Activated naive CD4-positive, alpha-beta T cell treated with anti-CD3 and anti-CD28 coated beads, Interleukin-2, amount 10 ng/mL, durations not matched to agents 7 days and 5 days (primary cell): ENCODE data around the gene CHST8.

Source experiments
- CTCF ChIA-PET: fragments of 350-600 bp; sonication (Branson Sonifier 250); formaldehyde crosslinking; loops from one replicate; lab custom pipeline; 2021; ENCODE audit warnings: antibody characterized with exemption; lab: Charles Lee
- DNase-seq: peaks from one replicate; pipeline ENCODE4 v3.0.0-alpha.2; 2020
- H3K27ac Mint-ChIP-seq: one replicate; pipeline ENCODE4 v1.8.0; 2021; ENCODE audit warnings: mild to moderate bottlenecking, moderate library complexity, mixed read lengths
- H3K27me3 Mint-ChIP-seq: one replicate; pipeline ENCODE4 v1.8.0; 2021; ENCODE audit warnings: mild to moderate bottlenecking, mixed read lengths
- H3K36me3 Mint-ChIP-seq: one replicate; pipeline ENCODE4 v1.8.0; 2021; ENCODE audit warnings: mixed read lengths
- H3K4me1 Mint-ChIP-seq: one replicate; pipeline ENCODE4 v1.8.0; 2021; ENCODE audit warnings: mixed read lengths
- H3K4me3 Mint-ChIP-seq: one replicate; pipeline ENCODE4 v1.8.0; 2021; ENCODE audit warnings: mild to moderate bottlenecking, moderate library complexity, mixed read lengths
- H3K9me3 Mint-ChIP-seq: one replicate; pipeline ENCODE4 v1.8.0; 2021; ENCODE audit warnings: mixed read lengths

The CHST8 gene

DNA sequence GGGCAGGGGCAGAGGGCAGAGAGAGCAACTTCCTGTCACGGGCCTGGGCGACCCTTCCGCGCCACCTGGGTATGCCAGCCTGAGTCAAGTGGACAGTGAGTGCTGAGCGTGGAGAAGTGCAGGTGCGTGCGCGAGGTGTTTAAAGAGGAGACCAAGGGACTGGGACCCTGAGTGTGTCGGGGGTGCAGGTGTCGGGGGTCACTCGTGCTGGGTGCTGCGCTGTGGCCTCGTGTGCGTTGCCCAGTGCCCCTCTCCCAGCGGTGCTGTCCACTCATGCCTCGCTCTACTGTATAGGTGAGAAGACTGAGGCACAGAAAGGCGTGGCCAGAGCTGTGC, 156.0 kb downstream of the CHST8 start:
- CTCF ChIA-PET, result interaction anchor here (0.5 to 4.3 kb wide), 44 partner anchors 9 to 944 kb away, joined by 3 to 47 read pairs (median 4); partner anchors contain the start of gene PEPD
- no peak overlapping the region for H3K27ac Mint-ChIP-seq

DNA sequence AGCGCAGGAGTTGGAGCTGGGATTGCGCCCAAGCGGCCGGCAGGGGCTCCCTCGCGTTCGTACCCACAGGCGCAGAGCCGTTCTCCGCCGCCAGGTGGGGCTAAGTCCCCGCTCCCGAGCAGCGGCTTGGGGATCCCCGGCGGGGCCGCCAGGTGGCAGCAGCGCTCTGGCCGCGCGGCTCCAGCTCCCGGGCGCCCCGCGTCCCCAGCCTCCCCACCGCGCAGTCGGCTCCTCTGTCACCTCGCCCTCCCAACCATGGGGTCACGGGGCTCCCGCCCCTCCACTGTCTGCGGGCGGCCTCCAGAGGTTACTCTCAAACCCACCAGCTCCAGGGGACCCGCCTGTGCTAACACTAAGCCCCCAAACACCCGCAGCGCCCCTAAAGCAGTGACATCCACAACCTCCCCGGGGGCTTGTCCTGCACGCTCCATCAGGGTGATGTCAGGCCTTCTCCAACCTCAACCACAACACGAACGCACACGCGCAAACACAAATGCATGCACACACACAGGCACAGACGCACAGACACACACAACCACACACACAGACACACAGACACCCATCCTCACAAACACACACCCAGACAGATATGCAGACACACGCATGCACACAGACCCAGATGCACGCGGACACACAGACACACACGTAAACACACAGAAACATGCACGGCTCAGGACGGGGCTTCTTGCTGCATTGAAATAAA, 156.5 kb downstream of the CHST8 start:
- no peak overlapping the region for H3K27ac Mint-ChIP-seq
- peaks cover 31% of the 10 kb centered on the region for H3K27me3 Mint-ChIP-seq
- no peak overlapping the region for H3K4me3 Mint-ChIP-seq
- H3K4me1 Mint-ChIP-seq, result peaks cover 3% of the 10 kb centered on the region
- no peaks in the 10 kb centered on the region for H3K9me3 Mint-ChIP-seq
- peak; percentile 87 for DNase-seq
- CTCF ChIA-PET, result interaction anchor here (0.5 to 4.3 kb wide), 43 partner anchors 8 to 542 kb away, joined by 3 to 47 read pairs (median 4); partner anchors contain the start of gene PEPD
- H3K36me3 Mint-ChIP-seq, result no peaks in the 10 kb centered on the region

More for the DNA sequence above, 156.0 kb downstream of the CHST8 start:
- Mint-ChIP-seq H3K36me3 (no peaks in the 10 kb centered on the region), H3K4me1 (peaks cover 3% of the 10 kb centered on the region), H3K4me3 (no peak overlapping the region), H3K9me3 (no peaks in the 10 kb centered on the region), H3K27me3 (peaks cover 31% of the 10 kb centered on the region)
- DNase-seq, result no peak

DNA sequence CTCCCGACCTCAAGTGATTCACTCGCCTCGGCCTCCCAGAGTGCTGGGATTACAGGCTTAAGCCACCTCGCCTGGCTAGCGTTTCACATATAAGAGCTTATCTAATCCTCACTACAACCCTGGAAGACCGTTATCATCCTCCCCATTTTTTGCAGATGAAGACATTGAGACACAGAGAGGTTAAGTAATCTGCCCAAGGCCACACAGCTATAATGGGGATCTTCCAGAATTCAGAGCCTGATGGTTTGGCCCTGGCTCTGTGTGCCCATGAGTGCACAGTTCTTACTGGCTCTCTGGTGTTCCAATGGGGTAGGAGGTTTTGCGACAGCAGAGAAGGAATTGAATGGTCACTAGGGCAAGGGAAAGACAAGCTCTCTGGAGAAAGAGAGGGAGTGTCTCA, 158.1 kb downstream of the CHST8 start:
- H3K4me3 Mint-ChIP-seq, result no peak overlapping the region
- H3K4me1 Mint-ChIP-seq, result peaks cover 5% of the 10 kb centered on the region
- peaks cover 31% of the 10 kb centered on the region for H3K27me3 Mint-ChIP-seq
- no peak for DNase-seq
- CTCF ChIA-PET, result interaction anchor here (1.1 to 4.3 kb wide), 5 partner anchors 15 to 317 kb away, joined by 3 to 47 read pairs (median 5); no protein-coding TSS in a partner anchor
- H3K9me3 Mint-ChIP-seq, result no peaks in the 10 kb centered on the region
- H3K36me3 Mint-ChIP-seq, result no peaks in the 10 kb centered on the region
- no peak overlapping the region for H3K27ac Mint-ChIP-seq

DNA sequence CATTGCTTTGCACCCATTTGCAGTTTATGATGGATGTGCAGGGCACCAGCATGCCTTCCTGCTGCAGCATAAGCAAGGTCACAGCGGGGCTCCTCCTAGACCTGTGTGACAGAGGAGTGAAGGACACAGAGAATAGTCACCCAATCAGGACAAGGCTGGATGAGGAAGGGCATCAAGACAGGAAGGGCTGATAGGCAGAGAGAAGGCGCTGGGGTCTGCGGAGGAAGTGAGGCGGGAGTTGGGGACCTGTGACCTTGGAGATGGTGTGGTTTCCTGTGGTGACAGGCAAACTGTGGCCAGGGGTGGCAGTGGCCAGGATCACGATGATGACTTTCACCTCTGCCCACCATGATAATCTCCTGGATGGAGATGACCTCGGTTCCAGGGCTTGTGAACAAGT, 158.5 kb downstream of the CHST8 start:
- Mint-ChIP-seq H3K4me1 (peaks cover 9% of the 10 kb centered on the region), H3K27ac (no peak overlapping the region), H3K9me3 (no peaks in the 10 kb centered on the region), H3K4me3 (no peak overlapping the region), H3K27me3 (peaks cover 31% of the 10 kb centered on the region), H3K36me3 (no peaks in the 10 kb centered on the region)
- DNase-seq, result no peak
- CTCF ChIA-PET, result interaction anchor here (1.1 to 4.3 kb wide), 5 partner anchors 15 to 316 kb away, joined by 3 to 47 read pairs (median 5); no protein-coding TSS in a partner anchor

DNA sequence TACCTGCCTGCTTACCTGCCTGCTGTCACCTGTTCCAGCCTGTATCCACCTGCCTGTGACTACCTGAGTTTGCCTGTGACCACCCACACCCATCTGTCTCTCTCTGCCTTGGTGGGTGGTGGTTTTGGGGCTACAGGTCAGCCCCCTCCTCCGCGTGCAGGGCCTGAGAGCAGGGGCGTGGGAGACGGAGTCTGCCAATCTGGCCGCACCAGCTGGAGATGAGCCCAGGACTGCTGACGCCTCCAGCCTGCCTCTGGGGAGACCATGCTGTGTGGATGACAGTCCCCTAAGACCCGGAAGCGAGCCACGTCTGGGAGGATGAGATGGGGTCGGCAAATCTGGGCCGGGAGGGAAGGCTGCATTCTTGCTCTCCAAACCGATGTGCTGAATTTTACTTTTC, 159.0 kb downstream of the CHST8 start:
- DNase-seq, result no peak
- Mint-ChIP-seq H3K27me3 (peaks cover 32% of the 10 kb centered on the region), H3K9me3 (no peaks in the 10 kb centered on the region), H3K4me1 (peaks cover 14% of the 10 kb centered on the region), H3K36me3 (no peaks in the 10 kb centered on the region), H3K4me3 (no peak overlapping the region), H3K27ac (no peak overlapping the region)
- CTCF ChIA-PET, result interaction anchor here (1.8 kb wide), 1 partner anchor 14 kb away, joined by 5 read pairs; no protein-coding TSS in a partner anchor

DNA sequence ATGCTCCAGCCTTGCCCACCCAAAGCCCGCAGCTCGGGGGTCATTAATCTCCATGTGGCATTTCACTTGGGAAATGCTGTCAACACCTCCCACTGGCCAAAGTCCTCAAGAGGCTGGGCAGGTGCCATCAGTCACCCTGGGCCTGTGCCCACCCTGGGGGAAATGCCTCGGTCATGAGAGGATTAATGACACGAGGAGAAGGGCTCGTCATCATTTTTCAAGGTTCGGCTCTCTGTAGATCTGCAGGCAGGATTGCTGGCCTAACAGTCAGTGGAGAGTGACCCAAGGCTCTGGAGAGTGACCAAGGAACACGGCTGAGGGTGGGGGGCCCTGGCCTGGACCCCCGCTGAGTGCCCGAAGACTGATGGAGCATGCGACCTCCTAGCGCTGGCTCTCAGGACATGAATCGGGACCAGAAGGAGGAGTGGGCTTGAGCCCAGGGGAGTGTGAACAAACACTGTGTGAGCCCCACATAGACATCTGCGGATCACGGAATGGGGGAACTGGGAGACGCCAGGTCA, 159.7 kb downstream of the CHST8 start:
- H3K27me3 Mint-ChIP-seq, result peaks cover 40% of the 10 kb centered on the region
- H3K36me3 Mint-ChIP-seq, result no peaks in the 10 kb centered on the region
- peaks cover 17% of the 10 kb centered on the region for H3K4me1 Mint-ChIP-seq
- DNase-seq, result no peak
- H3K9me3 Mint-ChIP-seq, result no peaks in the 10 kb centered on the region
- no peak overlapping the region for H3K27ac Mint-ChIP-seq
- CTCF ChIA-PET, result no interaction called here
- no peak overlapping the region for H3K4me3 Mint-ChIP-seq

DNA sequence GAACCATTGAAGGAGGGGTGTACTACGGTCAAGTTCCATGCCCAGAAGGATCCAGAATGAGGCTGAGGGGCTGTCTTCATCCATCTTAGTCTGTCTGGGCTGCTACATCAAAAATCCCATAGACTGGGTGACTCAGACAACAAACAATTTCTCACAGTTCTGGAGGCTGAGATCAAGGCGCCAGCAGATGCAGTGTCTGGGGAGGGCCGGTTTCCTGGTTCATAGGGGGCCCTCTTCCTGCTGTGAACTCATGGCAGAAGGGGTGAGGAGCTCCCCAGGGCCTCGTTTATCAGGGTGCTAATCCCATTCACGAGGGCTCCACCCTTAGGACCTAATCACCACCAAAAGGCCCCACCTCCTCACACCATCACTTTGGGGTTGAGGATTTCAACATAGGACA, 160.2 kb downstream of the CHST8 start:
- peaks cover 17% of the 10 kb centered on the region for H3K4me1 Mint-ChIP-seq
- no peak for DNase-seq
- no peaks in the 10 kb centered on the region for H3K9me3 Mint-ChIP-seq
- H3K27me3 Mint-ChIP-seq, result peaks cover 45% of the 10 kb centered on the region
- H3K36me3 Mint-ChIP-seq, result no peaks in the 10 kb centered on the region
- CTCF ChIA-PET, result no interaction called here
- H3K4me3 Mint-ChIP-seq, result no peak overlapping the region
- H3K27ac Mint-ChIP-seq, result no peak overlapping the region

DNA sequence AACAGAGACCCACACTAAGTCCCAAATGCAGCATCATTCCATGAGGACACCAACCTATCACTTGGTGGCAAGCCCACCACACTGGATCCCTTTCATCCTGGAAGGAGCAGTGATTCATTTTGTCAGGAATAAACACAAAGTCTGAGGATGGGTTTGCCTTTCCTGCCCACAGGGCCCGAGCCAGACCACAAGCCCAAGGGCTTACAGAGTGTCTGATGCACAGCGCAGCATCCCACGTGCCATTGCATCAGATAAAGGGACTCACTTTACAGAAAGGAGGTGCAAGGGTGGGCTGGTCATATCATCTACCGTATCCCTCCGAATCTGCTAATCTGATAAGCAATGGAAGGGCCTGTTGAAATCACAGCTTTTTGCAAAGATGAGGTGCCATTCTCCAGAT, 162.7 kb downstream of the CHST8 start:
- Mint-ChIP-seq H3K4me1 (peaks cover 14% of the 10 kb centered on the region), H3K27ac (no peak overlapping the region), H3K4me3 (no peak overlapping the region), H3K9me3 (no peaks in the 10 kb centered on the region), H3K36me3 (no peaks in the 10 kb centered on the region), H3K27me3 (peaks cover 44% of the 10 kb centered on the region)
- no peak for DNase-seq
- CTCF ChIA-PET, result interaction anchor here (0.5 kb wide), 1 partner anchor 313 kb away, joined by 4 read pairs; no protein-coding TSS in a partner anchor

DNA sequence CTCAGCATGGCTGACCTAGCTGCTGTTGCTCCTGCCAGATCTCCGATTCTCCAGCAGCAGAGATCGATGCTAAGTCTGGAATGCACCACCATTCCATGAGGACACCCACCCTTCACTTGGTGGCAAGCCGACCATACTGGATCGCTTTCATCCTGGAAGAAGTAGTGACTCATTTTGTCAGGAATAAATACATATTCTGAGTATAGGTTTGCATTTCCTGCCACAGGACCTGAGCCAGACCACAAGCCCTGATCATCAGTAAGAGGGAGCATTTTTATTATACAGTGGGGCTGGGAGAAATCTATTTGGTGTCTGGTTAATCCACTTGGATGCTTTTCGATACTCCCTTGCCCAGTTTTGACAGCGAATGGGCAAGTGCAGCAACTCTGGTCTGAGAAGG, 164.0 kb downstream of the CHST8 start:
- H3K27ac Mint-ChIP-seq, result no peak overlapping the region
- peaks cover 36% of the 10 kb centered on the region for H3K27me3 Mint-ChIP-seq
- no peak overlapping the region for H3K4me3 Mint-ChIP-seq
- no peaks in the 10 kb centered on the region for H3K36me3 Mint-ChIP-seq
- no peak for DNase-seq
- peaks cover 14% of the 10 kb centered on the region for H3K4me1 Mint-ChIP-seq
- no peaks in the 10 kb centered on the region for H3K9me3 Mint-ChIP-seq
- CTCF ChIA-PET, result interaction anchor here (0.9 to 2.0 kb wide), 2 partner anchors 9 to 212 kb away, joined by 5 to 8 read pairs; no protein-coding TSS in a partner anchor

DNA sequence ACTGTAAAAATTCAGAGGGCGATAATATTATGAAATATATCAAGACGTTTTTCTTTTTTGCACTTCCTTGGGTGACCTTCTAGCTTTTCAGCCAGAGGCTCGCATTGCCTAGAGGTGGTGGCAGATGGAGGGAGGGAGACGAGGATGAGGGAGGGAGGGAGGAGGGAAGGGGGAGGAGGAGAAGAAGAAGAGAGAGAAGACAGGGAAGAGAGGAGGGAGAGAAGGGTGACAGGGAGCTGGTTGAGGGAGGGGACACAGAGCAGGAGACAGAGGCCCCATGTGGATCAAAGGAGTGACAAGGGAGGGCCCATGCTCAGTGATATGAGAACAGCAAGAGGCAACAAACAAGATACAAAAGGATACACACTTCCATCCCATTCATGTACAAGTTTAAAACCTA, 166.9 kb downstream of the CHST8 start:
- H3K4me3 Mint-ChIP-seq, result no peak overlapping the region
- H3K9me3 Mint-ChIP-seq, result no peaks in the 10 kb centered on the region
- peaks cover 54% of the 10 kb centered on the region for H3K27me3 Mint-ChIP-seq
- no peaks in the 10 kb centered on the region for H3K36me3 Mint-ChIP-seq
- no peak for DNase-seq
- CTCF ChIA-PET, result no interaction called here
- no peak overlapping the region for H3K27ac Mint-ChIP-seq
- H3K4me1 Mint-ChIP-seq, result peaks cover 14% of the 10 kb centered on the region

DNA sequence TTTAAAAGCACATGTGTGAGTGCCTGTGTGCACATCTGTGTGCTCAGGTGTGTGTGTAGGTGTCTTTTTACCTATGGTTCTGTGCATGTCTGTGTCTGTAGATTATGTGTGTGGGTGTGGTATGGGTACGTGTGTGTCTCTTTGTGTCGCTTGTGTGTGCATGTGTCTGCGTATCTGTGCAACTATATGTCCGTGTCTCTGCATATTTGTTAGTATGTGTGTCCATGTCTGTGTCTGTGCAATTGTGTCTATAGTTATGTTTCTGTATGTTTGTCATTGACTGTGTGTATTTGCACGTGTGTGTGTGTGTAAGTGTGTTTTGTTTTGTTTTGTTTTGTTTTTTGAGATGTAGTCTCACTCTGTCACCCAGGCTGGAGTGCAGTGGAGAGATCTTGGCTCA, 167.6 kb downstream of the CHST8 start:
- Mint-ChIP-seq H3K4me3 (no peak overlapping the region), H3K9me3 (no peaks in the 10 kb centered on the region), H3K4me1 (peaks cover 14% of the 10 kb centered on the region), H3K27me3 (peaks cover 58% of the 10 kb centered on the region), H3K27ac (no peak overlapping the region), H3K36me3 (no peaks in the 10 kb centered on the region)
- CTCF ChIA-PET, result interaction anchor here (2.5 kb wide), 1 partner anchor 11 kb away, joined by 7 read pairs; no protein-coding TSS in a partner anchor
- no peak for DNase-seq

DNA sequence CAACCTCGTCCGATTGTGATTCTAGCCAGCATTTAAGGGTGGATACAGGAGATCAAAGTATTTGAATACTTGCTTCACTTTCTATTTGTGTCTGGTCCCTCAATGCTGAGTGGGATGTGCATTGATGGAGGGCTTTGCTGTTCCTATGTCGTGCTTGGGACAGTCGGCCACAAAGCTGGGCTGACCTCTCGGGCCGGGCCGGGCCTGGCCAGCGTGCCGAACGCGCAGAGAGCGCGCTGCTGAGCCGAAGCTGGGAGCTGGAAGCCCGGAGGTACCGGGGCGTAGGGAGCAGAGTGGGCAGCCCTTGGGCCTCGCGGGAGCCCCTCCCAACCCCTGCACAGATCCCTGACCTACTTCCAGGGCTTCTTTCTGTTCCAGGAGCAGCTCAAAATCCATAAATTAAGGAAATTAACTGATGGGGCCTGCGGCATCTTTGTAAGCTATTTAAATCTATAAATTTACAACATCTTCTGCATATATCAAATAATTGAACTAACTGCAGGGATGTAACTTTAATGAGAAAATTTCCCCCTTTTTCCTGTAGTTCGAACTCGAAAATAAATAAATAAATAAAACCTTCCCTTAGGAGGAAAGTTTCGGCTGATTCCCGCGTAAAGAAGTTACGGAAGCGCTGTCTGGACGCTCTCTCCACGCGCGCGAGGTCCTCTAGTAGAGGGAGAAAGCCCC, 173.1 kb downstream of the CHST8 start:
- H3K27ac Mint-ChIP-seq, result no peak overlapping the region
- peaks cover 4% of the 10 kb centered on the region for H3K4me1 Mint-ChIP-seq

DNA sequence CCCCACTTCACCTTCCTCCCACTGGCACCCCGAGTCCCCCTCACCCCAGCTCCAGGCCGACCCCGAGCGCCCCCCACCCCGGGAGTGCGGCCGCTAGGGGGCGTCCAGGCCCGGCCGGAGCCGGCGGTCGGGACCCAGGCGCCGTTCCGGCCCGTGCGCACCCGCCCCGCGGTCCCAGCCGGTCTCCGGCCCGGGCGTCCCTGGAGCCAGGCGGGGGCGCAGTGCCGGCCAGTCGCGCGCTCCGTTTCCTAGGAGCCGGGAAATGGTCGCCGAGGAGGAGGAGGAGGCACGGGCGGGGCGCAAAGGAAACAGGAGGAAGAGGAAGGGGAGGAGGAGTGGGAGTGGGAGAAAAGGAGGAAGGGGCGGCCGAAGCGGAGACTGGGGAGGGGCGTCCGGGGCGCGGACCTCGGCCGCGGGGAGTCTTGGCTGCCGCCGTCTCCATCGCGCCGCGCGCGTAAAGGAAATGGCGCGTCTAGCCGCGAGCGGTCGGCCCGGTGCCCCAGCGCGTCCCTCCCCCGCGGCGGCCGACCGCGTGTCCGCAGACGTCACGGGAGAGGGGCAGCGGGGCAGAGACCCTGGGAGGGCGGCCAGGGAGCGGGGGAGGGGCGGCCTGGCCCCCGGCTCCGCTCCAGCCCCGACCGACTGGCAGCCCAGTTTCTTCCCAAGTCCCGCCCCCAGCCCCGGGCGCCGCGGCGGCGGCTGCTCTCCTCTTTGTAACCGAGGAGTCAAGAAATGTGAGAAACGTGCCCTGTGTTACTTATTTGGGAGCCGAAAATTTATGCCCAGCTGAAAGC, 173.8 kb downstream of the CHST8 start:
- no peaks in the 10 kb centered on the region for H3K9me3 Mint-ChIP-seq
- CTCF ChIA-PET, result interaction anchor here (0.9 to 2.3 kb wide), 9 partner anchors 9 to 301 kb away, joined by 3 to 8 read pairs (median 5); no protein-coding TSS in a partner anchor
- peaks cover 4% of the 10 kb centered on the region for H3K4me1 Mint-ChIP-seq
- H3K27me3 Mint-ChIP-seq, result peaks cover 91% of the 10 kb centered on the region
- no peaks in the 10 kb centered on the region for H3K36me3 Mint-ChIP-seq
- DNase-seq, result peak; percentile 48
- H3K27ac Mint-ChIP-seq, result no peak overlapping the region
- H3K4me3 Mint-ChIP-seq, result peak overlapping the region; percentile 72

More for the DNA sequence above, 173.1 kb downstream of the CHST8 start:
- CTCF ChIA-PET, result interaction anchor here (0.7 to 1.8 kb wide), 9 partner anchors 9 to 302 kb away, joined by 3 to 8 read pairs (median 5); no protein-coding TSS in a partner anchor
- Mint-ChIP-seq H3K27me3 (peaks cover 88% of the 10 kb centered on the region), H3K4me3 (peak overlapping the region; percentile 70), H3K36me3 (no peaks in the 10 kb centered on the region), H3K9me3 (no peaks in the 10 kb centered on the region)
- no peak for DNase-seq
